Omental fat pad (tissue), 4 donors: ENCODE results near the gene CHST14. TPM values are rescaled to one million over a fixed set of nuclear protein-coding genes. Genes with fewer than 3 reads are reported as not detected.

Experiments
- ATAC-seq: fragments of 150-250 bp; one replicate; pipeline ENCODE4 v1.9.1; 2016; ENCODE audit warnings: mild to moderate bottlenecking, moderate library complexity; ENCODE audit not compliant: low FRiP score
- DNase-seq: peaks from one replicate; pipeline ENCODE4 v3.0.0-alpha.2; 2019; ENCODE audit warnings: low spot score
- CTCF ChIP-seq, 3 donors: fragments of 450-650 bp; IDR thresholded peaks; one replicate each; pipeline ENCODE4 v1.5.1; 2016 to 2017; ENCODE audit warnings: antibody characterized with exemption in 3 of 3, mild to moderate bottlenecking in 3 of 3, moderate library complexity in 2 of 3
- total RNA-seq, 4 donors: library from RNA; depleted of rRNA; stranded (reverse); fragments of >200 nt; gene quantifications; one replicate each; pipeline ENCODE4 v1.1.0, GENCODE V29; 2016

Gene CHST14
- total RNA-seq, 4 donors from 2014 or later, result 6.6 to 17.8 (median 10.1) TPM

DNA sequence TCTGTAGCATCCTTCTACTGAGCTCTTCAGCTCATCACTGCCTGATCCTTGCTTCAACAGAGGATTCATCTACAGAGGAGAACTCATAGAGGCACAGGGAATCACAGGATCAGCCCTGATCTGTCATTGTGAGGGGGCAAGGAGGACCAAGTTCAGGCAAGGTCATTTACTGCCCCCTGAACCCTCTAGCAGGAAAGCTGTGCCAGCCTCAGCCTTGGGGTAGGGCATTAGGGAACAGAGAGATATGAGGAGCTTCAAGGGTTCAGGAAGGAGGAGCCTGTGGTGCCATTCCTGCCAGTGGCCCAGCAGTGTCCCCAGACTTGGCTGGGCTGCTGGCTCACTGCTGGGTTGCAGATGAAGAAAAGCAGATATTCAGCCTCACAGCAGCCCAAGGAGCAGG lies 8.2 kb downstream of the CHST14 start:
- DNase-seq (no peak), ATAC-seq (no peak)
- TF ChIP-seq CTCF (IDR thresholded peaks at IDR 0.05), result no peak

GRCh38 chr15:40481341-40482074 lies 10.7 kb downstream of the CHST14 start:
- ATAC-seq (no peak), DNase-seq (no peak)
- TF ChIP-seq CTCF (IDR thresholded peaks at IDR 0.05), result no peak

- TF ChIP-seq CTCF (IDR thresholded peaks at IDR 0.05), result no peak
- no peak for ATAC-seq
- no peak for DNase-seq
These were observed 13.1 kb downstream of the CHST14 start for GRCh38 chr15:40483919-40484318.

GRCh38 chr15:40486066-40486770 lies 15.4 kb downstream of the CHST14 start:
- no peak for ATAC-seq
- no peak for TF ChIP-seq CTCF (IDR thresholded peaks at IDR 0.05)
- no peak for DNase-seq

- ATAC-seq, result no peak
- no peak for DNase-seq
- TF ChIP-seq CTCF (IDR thresholded peaks at IDR 0.05), result no peak
These were observed 17.3 kb downstream of the CHST14 start for GRCh38 chr15:40487816-40488682.

- ATAC-seq, result no peak
- DNase-seq, result no peak
- TF ChIP-seq CTCF (IDR thresholded peaks at IDR 0.05), result no peak
These were observed 18.7 kb downstream of the CHST14 start for GRCh38 chr15:40489274-40490175.
